H1 (cell line): ENCODE results near the gene PEAK1. TPM values are rescaled to one million over a fixed set of nuclear protein-coding genes. Genes with fewer than 3 reads are reported as not detected.

Source experiments
- CTCF ChIP-seq, 3 experiments: IDR thresholded peaks; 1 replicate in 2 of 3; 2 replicates in 1 of 3; pipeline versions ENCODE4 v1.5.1 to v1.6.1; 2011; ENCODE audit warnings: low read length in 3 of 3, mild to moderate bottlenecking in 3 of 3, inconsistent platforms in 2 of 3, low read depth in 1 of 3, moderate library complexity in 1 of 3; ENCODE audit not compliant: insufficient read depth in 1 of 3; ENCODE audit errors: control extremely low read depth in 1 of 3
- GABPA ChIP-seq: IDR thresholded peaks from 2 replicates; pipeline ENCODE4 v1.6.1; 2011; ENCODE audit warnings: mild to moderate bottlenecking, low read length, moderate library complexity, borderline replicate concordance; ENCODE audit not compliant: insufficient read depth
- NANOG ChIP-seq: IDR thresholded peaks from 2 replicates; pipeline ENCODE4 v1.6.1; 2011; ENCODE audit warnings: low read length, low read depth, mild to moderate bottlenecking, inconsistent platforms; ENCODE audit not compliant: insufficient read depth, poor library complexity, severe bottlenecking
- POLR2A ChIP-seq, 2 experiments: IDR thresholded peaks; 1 replicate in 1 of 2; 2 replicates in 1 of 2; pipeline ENCODE4 v1.6.1; 2011; ENCODE audit warnings: low read depth in 2 of 2, low read length in 2 of 2, mild to moderate bottlenecking in 2 of 2; ENCODE audit errors: control extremely low read depth in 1 of 2
- YY1 ChIP-seq: IDR thresholded peaks from 2 replicates; pipeline ENCODE4 v1.6.1; 2011; ENCODE audit warnings: low read depth, mild to moderate bottlenecking, low read length
- polyA plus RNA-seq, 7 experiments: library from polyadenylated mRNA; depleted of rRNA in 3 of 7; stranded (reverse) in 5 of 7; unstranded in 2 of 7; fragments of >200 nt in 5 of 7; fragments of 200-250 nt in 2 of 7; gene quantifications; 1 replicate in 5 of 7; 2 replicates in 1 of 7; 4 replicates in 1 of 7; pipeline versions ENCODE4 v1.2.1 to v1.2.3, GENCODE V29; 2011 to 2013; ENCODE audit warnings: missing spikeins in 2 of 7, mixed read lengths in 2 of 7
- total RNA-seq: library from RNA; stranded (reverse); fragmentation: NEBNext Ultra II Directional; extraction: Animal tissue kit (Norgen Biotek cat#: 25700); gene quantifications from 2 replicates; pipeline ENCODE4 v1.2.1, GENCODE V29; 2021
- TF ChIP-seq, protein P1 (sequence below): fragments of 300-600 bp; sonication (generic); IDR thresholded peaks from 2 replicates; pipeline ENCODE4 v1.7.1; 2012; ENCODE audit warnings: low read length, moderate library complexity, mild to moderate bottlenecking, inconsistent platforms; ENCODE audit not compliant: insufficient replicate concordance

Gene PEAK1
- total and polyA plus RNA-seq, 2 of the 8 experiments (the other 6 are each of a cell fraction or from before 2014, with no cell fraction given): 8.8 to 44.8 TPM

DNA sequence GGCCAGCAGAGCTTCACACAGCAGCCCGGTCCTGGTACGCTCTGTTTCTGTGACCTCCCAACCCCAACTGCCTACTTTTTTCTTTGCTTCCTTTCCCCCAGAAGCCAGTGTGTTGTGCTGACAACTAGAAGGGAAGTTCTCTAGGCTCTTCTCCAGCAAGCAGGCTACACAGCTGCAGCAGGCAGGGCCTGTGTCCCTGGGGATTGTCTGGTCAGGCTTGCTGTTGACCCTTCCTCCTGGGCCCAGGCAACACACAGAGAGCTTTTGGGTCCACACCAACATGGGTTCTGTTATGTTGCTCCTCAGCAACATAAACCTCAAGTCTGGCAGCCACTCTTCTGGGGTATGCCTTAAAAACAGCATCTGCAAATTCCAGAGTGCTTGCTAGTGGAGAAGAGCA is 312.8 kb downstream of the PEAK1 start (continued):
- TF ChIP-seq, protein P1, sequence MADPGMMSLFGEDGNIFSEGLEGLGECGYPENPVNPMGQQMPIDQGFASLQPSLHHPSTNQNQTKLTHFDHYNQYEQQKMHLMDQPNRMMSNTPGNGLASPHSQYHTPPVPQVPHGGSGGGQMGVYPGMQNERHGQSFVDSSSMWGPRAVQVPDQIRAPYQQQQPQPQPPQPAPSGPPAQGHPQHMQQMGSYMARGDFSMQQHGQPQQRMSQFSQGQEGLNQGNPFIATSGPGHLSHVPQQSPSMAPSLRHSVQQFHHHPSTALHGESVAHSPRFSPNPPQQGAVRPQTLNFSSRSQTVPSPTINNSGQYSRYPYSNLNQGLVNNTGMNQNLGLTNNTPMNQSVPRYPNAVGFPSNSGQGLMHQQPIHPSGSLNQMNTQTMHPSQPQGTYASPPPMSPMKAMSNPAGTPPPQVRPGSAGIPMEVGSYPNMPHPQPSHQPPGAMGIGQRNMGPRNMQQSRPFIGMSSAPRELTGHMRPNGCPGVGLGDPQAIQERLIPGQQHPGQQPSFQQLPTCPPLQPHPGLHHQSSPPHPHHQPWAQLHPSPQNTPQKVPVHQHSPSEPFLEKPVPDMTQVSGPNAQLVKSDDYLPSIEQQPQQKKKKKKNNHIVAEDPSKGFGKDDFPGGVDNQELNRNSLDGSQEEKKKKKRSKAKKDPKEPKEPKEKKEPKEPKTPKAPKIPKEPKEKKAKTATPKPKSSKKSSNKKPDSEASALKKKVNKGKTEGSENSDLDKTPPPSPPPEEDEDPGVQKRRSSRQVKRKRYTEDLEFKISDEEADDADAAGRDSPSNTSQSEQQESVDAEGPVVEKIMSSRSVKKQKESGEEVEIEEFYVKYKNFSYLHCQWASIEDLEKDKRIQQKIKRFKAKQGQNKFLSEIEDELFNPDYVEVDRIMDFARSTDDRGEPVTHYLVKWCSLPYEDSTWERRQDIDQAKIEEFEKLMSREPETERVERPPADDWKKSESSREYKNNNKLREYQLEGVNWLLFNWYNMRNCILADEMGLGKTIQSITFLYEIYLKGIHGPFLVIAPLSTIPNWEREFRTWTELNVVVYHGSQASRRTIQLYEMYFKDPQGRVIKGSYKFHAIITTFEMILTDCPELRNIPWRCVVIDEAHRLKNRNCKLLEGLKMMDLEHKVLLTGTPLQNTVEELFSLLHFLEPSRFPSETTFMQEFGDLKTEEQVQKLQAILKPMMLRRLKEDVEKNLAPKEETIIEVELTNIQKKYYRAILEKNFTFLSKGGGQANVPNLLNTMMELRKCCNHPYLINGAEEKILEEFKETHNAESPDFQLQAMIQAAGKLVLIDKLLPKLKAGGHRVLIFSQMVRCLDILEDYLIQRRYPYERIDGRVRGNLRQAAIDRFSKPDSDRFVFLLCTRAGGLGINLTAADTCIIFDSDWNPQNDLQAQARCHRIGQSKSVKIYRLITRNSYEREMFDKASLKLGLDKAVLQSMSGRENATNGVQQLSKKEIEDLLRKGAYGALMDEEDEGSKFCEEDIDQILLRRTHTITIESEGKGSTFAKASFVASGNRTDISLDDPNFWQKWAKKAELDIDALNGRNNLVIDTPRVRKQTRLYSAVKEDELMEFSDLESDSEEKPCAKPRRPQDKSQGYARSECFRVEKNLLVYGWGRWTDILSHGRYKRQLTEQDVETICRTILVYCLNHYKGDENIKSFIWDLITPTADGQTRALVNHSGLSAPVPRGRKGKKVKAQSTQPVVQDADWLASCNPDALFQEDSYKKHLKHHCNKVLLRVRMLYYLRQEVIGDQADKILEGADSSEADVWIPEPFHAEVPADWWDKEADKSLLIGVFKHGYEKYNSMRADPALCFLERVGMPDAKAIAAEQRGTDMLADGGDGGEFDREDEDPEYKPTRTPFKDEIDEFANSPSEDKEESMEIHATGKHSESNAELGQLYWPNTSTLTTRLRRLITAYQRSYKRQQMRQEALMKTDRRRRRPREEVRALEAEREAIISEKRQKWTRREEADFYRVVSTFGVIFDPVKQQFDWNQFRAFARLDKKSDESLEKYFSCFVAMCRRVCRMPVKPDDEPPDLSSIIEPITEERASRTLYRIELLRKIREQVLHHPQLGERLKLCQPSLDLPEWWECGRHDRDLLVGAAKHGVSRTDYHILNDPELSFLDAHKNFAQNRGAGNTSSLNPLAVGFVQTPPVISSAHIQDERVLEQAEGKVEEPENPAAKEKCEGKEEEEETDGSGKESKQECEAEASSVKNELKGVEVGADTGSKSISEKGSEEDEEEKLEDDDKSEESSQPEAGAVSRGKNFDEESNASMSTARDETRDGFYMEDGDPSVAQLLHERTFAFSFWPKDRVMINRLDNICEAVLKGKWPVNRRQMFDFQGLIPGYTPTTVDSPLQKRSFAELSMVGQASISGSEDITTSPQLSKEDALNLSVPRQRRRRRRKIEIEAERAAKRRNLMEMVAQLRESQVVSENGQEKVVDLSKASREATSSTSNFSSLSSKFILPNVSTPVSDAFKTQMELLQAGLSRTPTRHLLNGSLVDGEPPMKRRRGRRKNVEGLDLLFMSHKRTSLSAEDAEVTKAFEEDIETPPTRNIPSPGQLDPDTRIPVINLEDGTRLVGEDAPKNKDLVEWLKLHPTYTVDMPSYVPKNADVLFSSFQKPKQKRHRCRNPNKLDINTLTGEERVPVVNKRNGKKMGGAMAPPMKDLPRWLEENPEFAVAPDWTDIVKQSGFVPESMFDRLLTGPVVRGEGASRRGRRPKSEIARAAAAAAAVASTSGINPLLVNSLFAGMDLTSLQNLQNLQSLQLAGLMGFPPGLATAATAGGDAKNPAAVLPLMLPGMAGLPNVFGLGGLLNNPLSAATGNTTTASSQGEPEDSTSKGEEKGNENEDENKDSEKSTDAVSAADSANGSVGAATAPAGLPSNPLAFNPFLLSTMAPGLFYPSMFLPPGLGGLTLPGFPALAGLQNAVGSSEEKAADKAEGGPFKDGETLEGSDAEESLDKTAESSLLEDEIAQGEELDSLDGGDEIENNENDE: no peak
- no peak for TF ChIP-seq NANOG
- no peak for TF ChIP-seq CTCF (IDR thresholded peaks at IDR 0.05; ENCODE audit: control extremely low read depth in 1 of 3, insufficient read depth in 1 of 3, low read depth in 1 of 3, low read length in 3 of 3)
- TF ChIP-seq POLR2A (IDR thresholded peaks at IDR 0.05; ENCODE audit: control extremely low read depth in 1 of 2, low read depth in 2 of 2, low read length in 2 of 2): no peak
- no peak for TF ChIP-seq GABPA
- TF ChIP-seq YY1: no peak
